RKO (cell line): ENCODE measurements around the gene SESN2.
A peak's percentile ranks its signal among the peaks of the same experiment; 100 is the strongest.

Experiments used
- DNase-seq: peaks from one replicate; pipeline ENCODE4 v3.0.0-alpha.2; 2016; ENCODE audit warnings: low spot score

Gene SESN2

GRCh38 chr1:28249013-28249865 is 10.1 kb upstream of the SESN2 start:
- DNase-seq: peak; percentile 64

GRCh38 chr1:28249866-28250295 is 9.4 kb upstream of the SESN2 start:
- DNase-seq: peak; percentile 27

GRCh38 chr1:28256197-28256827 is 3.0 kb upstream of the SESN2 start:
- DNase-seq: no peak

GRCh38 chr1:28257736-28258135 is 1.6 kb upstream of the SESN2 start:
- DNase-seq: no peak

GRCh38 chr1:28258628-28259251 is 578 bp upstream of the SESN2 start:
- no peak for DNase-seq

- peak; percentile 68 for DNase-seq
These were observed 850 bp downstream of the SESN2 start for GRCh38 chr1:28259934-28260802.

- no peak for DNase-seq
These were observed 1.5 kb downstream of the SESN2 start for GRCh38 chr1:28260803-28261174.

GRCh38 chr1:28264897-28265296 is 5.6 kb downstream of the SESN2 start:
- DNase-seq: no peak

GRCh38 chr1:28265577-28265976 is 6.3 kb downstream of the SESN2 start:
- DNase-seq: no peak

GRCh38 chr1:28266920-28267322 is 7.6 kb downstream of the SESN2 start:
- DNase-seq: no peak

GRCh38 chr1:28267633-28268032 is 8.3 kb downstream of the SESN2 start:
- no peak for DNase-seq

- DNase-seq: no peak
These were observed 10.2 kb downstream of the SESN2 start for GRCh38 chr1:28269529-28269928.

- DNase-seq: no peak
These were observed 13.0 kb downstream of the SESN2 start for GRCh38 chr1:28272215-28272852.

GRCh38 chr1:28273216-28273860 is 14.0 kb downstream of the SESN2 start:
- no peak for DNase-seq

- no peak for DNase-seq
These were observed 19.4 kb downstream of the SESN2 start for GRCh38 chr1:28278763-28279162.

- DNase-seq: no peak
These were observed 20.4 kb downstream of the SESN2 start for GRCh38 chr1:28279721-28280120.

GRCh38 chr1:28280501-28280900 is 21.2 kb downstream of the SESN2 start:
- DNase-seq: no peak

GRCh38 chr1:28280977-28281381 is 21.7 kb downstream of the SESN2 start:
- DNase-seq: no peak

- no peak for DNase-seq
These were observed 22.5 kb downstream of the SESN2 start for GRCh38 chr1:28281608-28282425.
